ENCODE measurements around the gene LRRC23.

DNA sequence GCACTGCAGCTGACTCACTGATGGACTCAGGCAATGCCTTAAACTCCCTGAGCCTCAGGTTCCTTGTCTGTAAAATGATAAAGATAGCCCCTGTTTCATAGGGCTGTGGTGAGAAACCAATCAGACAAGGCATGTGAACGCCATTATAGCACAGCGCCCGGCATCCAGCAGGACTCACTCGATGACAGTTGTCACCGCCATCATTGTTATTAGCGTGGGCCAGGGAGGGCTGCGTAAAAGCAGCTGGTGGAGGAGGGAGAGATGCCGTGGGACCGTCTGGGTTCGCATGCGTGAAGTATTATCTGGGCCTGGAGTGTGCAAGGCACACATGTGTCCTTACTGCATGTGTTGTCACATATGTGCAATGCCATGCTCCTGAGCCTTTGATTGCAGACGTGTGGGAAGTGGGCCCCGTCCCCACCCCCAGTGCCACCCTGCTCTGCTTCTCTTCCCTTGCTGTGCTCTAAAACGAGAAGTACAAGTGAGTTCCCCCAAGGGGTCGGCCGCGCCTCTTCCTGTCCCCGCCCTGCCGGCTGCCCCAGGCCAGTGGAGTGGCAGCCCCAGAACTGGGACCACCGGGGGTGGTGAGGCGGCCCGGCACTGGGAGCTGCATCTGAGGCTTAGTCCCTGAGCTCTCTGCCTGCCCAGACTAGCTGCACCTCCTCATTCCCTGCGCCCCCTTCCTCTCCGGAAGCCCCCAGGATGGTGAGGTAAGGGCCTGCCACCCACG, 46.4 kb downstream of the LRRC23 start, which contains the start of gene PTPN6:
- TF ChIP-seq, protein P1, sequence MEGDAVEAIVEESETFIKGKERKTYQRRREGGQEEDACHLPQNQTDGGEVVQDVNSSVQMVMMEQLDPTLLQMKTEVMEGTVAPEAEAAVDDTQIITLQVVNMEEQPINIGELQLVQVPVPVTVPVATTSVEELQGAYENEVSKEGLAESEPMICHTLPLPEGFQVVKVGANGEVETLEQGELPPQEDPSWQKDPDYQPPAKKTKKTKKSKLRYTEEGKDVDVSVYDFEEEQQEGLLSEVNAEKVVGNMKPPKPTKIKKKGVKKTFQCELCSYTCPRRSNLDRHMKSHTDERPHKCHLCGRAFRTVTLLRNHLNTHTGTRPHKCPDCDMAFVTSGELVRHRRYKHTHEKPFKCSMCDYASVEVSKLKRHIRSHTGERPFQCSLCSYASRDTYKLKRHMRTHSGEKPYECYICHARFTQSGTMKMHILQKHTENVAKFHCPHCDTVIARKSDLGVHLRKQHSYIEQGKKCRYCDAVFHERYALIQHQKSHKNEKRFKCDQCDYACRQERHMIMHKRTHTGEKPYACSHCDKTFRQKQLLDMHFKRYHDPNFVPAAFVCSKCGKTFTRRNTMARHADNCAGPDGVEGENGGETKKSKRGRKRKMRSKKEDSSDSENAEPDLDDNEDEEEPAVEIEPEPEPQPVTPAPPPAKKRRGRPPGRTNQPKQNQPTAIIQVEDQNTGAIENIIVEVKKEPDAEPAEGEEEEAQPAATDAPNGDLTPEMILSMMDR (IDR thresholded peaks at IDR 0.05), result no peak
- TF ChIP-seq POLR2A (IDR thresholded peaks at IDR 0.05) (no peak), POLR2AphosphoS5 (IDR thresholded peaks at IDR 0.05; ENCODE audit: insufficient read depth in 1 of 2, low read depth in 1 of 2) (no peak)

Data from vagina (tissue), 2 donors.